GM12892 (cell line): ENCODE data around the gene STK11IP.

ENCODE experiments used
- POLR2A ChIP-seq: IDR thresholded peaks from 2 replicates; pipeline ENCODE4 v1.6.1; 2011; ENCODE audit warnings: low read depth, low read length, control low read depth
- POLR2AphosphoS5 ChIP-seq: IDR thresholded peaks from 2 replicates; pipeline ENCODE4 v1.6.1; 2011; ENCODE audit warnings: low read depth, low read length, control low read depth

DNA sequence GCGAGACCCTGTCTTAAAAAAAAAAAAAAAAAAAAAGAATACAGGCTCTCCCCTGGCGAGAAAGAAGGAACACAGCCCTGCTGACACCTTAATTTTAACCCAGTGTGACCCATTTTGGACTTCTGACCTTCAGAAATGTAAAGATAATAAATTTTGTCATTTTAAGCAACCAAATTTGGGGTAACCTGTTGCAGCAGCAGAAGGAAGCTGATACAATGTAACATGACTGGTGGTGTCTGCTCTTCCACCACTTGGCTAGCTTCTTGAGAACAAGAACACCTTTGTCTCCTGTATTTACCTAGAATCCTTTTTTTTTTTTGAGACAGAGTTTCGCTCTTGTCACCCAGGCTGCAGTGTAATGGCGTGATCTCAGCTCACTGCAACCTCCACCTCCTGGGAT lies 6.6 kb upstream of the STK11IP start:
- TF ChIP-seq POLR2AphosphoS5 (no peak), POLR2A (no peak)
